Suprapubic skin (tissue), 4 donors: ENCODE measurements around the gene THOC2.

Experiments
- CTCF ChIP-seq, 2 donors: fragments of 200-600 bp in 1 of 2; fragments of 450-650 bp in 1 of 2; sonication (generic) in 1 of 2; IDR thresholded peaks; one replicate each; pipeline ENCODE4 v1.5.1; 2016 to 2019; ENCODE audit warnings: antibody characterized with exemption in 2 of 2, mild to moderate bottlenecking in 1 of 2, moderate library complexity in 1 of 2
- EP300 ChIP-seq: sonication (generic); formaldehyde crosslinking; IDR thresholded peaks from one replicate; pipeline ENCODE4 v1.6.1; 2017; ENCODE audit warnings: antibody characterized with exemption
- POLR2AphosphoS5 ChIP-seq, 3 donors: sonication (generic); formaldehyde crosslinking; IDR thresholded peaks; one replicate each; pipeline ENCODE4 v1.6.1; 2017; ENCODE audit warnings: antibody characterized with exemption in 3 of 3

GRCh38 chrX:123732670-123733363 lies at the start of gene THOC2:
- peak; percentile 32 for TF ChIP-seq CTCF (IDR thresholded peaks at IDR 0.05)
- no peak for TF ChIP-seq EP300
- TF ChIP-seq POLR2AphosphoS5 (IDR thresholded peaks at IDR 0.05), result no peak
